ENCODE data around the gene ASPG.
A peak's percentile ranks its signal among the peaks of the same experiment; 100 is the strongest.

ASPG gene

DNA sequence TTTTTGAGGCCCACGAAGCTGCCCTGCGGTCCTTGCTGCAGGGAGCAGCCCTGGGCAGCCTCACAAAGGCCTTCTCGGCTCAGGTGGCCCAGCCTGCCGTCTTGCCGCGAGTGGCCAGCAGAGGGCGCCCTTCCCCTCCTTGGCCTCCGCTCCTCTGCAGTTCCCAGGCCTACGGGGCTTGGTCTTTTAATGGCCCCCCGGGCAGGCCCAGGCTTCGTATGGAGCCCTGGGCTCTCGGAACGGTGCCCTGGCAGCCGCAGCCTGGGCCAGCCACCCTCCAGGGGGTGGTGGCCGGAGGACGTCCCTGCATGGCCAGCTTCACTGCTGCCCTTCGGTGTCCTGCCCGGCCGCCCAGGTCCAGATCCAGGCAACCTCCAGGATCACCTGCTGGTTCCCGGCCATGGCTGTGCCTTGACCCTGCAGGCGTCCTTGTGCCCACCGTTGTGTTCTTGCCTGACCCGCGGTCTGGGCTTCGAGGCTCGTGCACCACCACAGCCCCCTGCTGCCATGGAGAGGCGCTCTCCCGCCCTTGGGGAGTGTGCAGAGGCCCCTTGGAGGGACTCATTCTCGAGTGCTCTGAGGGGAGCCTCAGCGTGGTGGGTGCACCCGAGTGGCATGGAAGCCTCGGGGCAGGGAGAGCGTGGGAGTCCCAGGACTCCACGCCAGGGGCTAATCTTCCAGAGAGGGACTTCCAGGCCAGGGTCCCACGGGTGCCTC, 9.4 kb downstream of the ASPG start:
- DNase-seq, result peak; percentile 77

DNA sequence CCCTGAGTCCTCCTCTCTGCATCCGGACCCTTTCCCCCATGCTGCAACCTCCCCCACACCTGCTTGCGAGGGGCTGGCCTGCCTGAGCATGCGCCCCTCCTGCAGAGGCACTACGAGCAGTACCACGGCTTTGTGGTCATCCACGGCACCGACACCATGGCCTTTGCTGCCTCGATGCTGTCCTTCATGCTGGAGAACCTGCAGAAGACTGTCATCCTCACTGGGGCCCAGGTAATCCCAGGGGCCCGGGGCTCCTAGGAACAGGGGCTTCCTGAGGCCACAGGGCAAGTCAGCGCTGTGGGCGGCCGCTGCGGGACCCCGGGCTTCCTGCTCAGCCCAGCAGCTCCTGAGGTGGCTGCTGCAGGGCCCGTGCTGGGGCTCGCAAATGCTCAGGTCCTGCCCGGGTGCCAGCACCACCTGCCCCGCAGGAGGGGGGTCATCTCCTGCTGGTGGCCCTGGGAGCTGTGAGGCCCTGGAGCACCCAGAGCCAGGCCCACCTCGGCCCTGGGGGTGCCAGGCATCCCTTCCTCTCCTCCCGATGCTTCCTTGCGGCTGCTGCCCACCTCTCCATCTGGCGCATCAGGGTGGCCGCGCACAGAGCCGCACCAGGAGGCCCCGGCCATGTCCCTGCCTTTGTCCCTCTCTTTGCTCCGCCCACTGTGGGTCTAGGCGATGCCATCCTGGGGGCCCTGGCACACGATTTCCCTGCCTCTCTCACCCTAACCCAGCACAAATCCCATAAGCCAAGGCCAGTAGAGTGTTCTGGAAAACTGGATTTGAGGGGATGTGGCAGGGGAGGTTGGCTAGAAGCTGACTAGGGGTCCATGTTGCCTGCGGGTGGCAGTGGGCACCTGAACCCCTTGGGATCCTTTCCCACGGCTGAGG, 10.2 kb downstream of the ASPG start:
- no peak for DNase-seq

- DNase-seq, result no peak
Measured at GRCh38 chr14:104096318-104096717, 10.8 kb downstream of the ASPG start.

DNA sequence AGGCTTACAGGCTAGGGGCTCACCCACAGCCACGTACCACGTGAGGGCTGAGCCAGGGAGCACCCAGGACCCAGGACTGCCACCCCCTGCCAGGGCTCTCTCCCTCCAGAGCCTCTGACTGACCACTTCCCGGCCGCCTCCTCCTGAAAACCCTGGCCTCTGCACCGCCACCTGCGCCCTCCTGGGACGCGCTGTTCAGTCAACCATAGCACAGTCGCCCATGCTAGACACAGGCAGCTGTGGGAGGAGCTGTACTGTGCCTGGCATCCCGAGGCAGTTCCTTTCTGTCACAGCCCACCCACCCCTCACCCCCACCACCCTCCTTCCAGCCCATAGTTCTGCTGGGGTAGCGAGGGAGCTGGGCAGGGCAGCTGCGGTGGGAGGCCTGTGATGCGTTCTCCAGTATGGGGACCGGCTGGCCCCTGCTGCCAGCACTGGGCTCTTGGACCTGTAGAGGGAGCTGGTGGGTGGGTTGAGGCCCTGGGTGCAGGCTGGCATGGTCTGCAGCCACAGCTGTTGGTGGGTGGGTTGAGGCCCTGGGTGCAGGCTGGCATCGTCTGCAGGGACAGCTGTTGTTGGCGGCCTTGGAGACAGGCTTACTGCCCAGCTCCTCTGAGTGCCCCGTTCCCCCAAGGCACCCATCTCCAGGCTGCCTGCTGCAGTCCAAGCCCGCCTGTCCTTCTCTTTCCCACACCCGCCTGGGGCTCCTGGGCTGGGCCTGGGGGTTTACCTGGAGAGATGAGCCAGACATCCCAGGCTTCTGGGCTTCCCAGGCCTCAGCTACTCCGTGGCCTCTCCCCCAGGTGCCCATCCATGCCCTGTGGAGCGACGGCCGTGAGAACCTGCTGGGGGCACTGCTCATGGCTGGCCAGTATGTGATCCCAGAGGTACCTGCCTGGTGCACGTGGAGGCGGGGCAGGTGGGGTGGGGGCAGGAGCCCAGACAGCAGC, 11.5 kb downstream of the ASPG start:
- no peak for DNase-seq

DNA sequence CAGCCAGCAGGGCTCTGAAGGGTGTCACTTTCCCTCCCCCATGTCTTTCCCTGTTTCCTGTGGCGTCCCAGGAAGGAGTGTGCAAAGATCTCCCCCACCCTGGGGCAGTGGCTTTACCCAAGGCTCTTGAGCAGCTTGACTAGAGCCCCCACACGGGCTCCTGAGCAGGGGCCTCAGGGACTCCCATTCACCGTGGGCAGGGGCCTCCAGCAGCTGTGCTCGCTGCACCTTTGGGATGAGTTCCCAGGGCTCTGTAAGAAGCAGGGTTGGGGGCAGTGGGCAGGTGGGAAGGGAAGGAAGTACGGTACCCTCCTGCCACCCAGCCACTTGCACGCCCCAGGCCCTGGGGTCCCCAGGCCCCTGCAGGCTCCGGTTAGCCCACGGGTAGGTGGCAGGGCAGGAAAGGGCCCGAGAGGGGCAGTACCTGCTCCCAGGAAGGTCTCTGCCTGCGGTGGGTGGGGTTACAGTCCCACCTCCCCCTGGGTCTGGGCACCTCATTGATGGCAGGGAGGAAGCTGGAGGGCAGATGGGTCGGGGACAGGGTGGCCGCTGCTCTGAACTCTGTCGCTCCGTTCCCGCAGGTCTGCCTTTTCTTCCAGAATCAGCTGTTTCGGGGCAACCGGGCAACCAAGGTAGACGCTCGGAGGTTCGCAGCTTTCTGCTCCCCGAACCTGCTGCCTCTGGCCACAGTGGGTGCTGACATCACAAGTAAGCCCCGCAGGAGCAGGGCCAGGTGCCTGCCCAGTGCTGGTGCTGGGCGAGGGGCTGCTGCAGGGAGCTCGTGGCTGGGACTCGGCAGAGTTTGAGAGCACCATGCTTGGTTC, 13.0 kb downstream of the ASPG start:
- DNase-seq, result no peak

DNA sequence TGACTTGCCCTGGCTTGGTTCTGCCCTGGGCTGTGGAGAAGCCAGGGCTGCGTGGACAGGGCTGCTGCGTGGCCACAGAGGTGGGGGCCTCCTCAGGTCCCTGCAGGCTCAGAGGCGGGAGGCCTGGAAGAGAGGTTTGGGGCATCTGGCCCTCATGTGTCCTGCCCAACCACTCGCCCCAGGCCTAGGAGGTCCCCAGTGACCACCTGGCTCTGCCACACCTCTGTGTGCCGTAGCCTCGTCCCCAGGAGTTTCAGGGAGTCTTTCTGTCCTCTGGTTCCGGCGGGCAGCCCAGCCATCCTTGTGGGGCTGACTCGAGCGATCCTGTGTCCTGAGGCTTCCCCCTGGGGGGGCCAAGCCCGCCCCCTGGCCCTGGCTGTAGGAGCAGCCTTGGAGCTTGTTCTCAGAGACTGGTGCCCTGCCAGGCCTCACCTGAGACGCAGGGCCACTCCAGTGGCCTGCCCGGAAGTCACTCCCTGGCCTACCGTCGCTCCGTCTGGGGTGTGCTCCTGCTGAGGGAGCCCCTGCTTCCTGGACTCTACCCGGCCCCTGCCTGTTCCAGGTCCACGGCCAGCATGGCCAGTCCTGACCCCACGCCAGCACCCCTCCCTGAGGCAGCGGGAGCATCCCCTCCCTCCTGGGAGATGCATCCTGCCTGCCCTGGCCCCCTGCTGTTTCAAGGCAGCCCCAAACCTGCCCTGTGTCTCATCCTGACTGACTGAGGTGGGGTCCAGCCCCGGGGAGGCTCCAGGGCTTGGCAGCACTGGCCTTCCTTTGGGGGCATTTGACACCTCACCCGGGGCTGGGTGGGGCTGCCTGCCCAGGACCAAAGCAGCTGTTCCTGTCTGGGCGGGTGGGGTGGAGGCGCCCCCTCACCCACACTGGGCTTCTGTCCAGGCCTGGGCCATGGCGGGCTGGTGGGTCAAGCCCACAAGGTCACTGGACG, 13.9 kb downstream of the ASPG start:
- DNase-seq, result no peak

DNA sequence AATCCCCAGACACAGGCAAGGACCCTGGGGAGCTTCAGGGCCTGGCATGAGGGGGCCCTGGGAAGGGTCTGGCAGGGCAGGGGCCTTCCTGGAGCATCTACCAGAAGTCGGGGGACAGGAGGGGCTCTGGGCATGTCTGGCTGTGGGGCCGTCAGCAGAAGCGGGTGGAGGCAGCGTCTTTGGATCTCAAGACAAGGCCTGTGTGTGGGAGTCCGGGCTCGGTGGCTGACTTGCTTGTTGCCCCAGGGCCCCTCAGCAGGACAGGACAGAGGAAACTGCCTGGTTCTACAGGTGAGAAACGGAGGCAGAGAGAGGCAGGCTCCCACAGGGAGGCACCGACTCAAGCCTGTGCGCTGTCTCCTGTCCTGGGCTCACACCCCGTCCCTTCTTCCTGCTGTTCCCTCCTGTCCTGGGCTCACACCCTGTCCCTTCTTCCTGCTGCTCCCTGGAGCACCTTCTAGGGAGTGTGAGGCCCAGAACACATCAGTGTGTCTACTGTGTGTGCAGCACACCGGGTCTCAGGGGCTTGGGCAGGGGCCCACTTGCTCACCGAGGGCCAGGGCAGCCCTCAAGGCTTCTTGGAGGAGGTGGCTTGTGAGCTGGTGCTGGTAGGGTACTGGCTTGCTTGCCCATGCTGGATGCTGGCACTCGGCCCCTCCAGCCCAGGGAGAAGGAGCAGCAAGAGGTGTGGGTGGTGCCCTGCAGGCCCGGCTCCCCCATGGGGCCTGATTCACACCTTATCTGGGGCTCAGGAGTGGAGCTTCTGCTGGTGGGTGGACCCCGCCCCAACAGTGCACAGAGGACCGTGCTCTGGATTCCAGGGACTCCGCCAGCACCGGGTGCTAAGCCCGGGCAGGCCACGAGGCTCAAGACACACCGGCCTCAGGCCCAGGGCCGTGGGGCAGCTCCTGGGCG, 14.9 kb downstream of the ASPG start:
- no peak for DNase-seq

- no peak for DNase-seq
Measured at GRCh38 chr14:104101086-104101621, 15.7 kb downstream of the ASPG start.

GRCh38 chr14:104101651-104102281, 16.3 kb downstream of the ASPG start:
- DNase-seq, result no peak

DNA sequence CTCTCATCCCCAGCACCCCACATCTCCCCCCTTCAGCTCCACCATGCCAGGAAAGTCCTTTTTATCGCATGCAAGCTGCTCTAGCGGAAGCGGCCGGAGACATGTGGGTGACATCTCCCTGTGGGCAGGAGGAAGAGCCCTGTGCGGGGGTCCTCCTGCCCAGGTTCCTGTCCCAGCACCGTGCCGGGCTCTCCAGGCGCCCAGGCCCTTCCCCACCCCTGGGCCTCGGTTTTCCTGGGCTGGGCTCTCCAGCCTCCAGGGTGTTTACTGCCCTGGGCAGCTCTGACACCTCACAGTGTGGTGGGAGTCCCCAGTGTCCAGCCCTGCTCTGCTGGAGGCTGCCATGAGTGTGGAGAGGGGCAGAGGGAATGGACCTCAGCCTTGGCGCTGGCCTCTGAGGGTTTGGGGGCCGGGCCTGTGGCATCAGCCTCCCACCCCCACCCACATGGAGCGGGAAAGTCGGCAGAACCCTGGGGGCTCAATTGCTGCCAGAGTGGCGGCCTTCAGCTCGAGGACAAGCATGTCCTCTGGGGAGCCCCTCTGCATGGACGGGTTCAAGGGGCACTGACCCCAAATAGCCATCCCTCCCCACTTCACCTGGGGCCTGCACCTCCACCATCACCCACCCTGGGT, 16.9 kb downstream of the ASPG start:
- DNase-seq, result no peak

DNA sequence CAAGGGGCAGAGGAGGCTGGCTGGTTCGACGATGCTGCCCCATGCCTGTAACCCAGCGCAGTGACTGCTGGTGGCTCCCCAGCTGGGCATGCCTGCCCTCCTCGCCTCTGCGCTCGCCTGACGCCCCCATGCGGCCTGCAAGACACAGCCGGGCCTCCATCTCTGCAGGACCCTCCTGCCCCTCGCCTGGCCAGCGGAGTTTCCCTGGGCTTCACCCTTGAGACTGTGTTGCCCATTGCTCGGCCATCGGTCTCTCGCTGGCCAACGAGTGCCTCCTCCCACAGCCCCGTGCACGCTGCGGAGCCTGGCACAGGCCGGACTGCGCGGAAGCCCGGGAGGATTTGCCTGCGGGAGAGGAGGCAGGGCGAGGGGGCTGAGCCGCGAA, 17.6 kb downstream of the ASPG start:
- no peak for DNase-seq

DNA sequence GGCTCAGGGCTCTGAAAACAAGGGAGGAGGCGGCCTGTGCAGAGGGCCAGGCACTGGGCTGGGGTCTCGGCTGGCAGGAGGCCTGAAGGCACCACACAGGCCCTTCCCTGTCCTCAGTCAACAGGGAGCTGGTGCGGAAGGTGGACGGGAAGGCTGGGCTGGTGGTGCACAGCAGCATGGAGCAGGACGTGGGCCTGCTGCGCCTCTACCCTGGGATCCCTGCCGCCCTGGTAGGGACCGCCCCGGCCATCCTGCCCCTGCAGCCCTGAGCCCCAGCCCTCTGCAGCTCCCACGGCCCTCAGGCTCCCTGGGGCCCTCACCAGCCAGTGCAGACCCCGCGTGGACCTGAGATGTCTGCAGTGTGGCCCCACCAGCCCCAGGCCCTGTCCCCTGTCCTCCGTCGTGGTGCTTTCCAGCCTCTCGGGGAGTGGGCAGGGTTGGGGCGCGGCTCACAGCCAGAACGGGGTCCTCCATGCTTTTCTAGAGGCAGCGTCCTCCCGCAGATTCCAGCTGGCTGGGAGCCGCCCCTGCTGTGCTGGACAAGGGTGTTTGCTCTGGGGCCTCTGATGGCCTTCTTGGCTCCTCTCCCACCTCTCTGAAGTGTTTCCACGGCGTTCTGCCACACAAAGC, 18.1 kb downstream of the ASPG start:
- DNase-seq, result no peak

DNA sequence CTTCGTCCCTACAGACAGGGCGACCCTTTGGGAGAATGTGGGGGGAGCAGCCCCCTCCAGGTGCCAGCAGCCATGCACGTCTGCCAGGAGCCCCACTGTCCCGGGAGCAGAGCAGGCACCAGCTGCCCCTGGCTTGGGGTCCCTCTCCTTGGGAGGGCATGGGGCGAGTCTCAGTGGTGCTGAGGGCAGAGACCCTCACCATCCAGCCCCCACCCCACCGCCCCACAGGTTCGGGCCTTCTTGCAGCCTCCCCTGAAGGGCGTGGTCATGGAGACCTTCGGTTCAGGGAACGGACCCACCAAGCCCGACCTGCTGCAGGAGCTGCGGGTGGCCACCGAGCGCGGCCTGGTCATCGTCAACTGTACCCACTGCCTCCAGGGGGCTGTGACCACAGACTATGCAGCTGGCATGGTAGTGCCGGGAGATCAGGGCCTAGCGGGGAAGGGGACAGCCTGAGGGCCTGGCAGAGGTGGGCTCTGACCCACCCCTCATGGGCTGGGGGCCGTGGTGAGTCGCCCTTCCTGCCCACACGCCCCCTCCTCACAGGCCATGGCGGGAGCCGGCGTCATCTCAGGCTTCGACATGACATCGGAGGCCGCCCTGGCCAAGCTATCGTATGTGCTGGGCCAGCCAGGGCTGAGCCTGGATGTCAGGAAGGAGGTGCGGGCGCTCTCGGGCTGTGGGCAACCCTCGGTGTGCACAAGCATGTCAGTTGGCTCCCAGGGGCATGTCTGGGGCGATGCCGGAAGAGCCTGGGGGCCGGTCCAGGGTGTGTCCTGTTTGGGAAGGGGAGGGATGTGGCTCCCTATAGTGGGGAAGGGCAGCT, 18.8 kb downstream of the ASPG start:
- DNase-seq, result no peak

DNA sequence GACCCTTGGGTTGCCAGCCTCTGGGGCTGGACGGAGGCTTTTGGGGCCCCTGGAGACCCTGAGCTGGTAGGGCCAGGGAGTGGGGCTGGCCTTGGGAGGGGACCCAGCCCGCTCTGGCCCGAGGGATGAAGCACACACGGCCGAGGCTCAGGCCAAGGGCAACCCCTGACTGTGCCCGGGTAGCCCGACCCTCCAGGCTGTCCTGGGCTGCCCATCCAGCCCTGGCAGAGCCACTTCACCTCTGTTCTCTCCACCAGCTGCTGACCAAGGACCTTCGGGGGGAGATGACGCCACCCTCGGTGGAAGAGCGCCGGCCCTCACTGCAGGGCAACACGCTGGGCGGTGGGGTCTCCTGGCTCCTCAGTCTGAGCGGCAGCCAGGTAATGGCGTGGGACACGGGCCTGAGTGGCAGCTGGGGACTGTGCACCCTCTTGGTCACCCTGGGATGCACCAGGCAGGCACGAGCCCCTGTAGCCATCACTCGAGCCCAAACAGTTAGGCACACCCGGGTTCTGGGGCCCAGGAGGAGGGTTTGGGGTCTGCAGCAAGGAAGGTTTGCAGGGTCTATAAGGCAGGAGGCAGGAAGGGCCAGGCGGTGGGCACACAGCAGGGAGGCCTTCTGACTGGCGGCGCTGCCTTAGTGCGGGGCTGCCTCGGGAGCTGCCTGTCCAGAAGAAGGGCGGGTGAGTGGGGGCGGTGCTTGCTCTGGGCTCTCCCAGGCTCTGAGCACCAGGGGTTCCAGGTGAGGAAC, 19.7 kb downstream of the ASPG start:
- peak; percentile 0 for DNase-seq

DNA sequence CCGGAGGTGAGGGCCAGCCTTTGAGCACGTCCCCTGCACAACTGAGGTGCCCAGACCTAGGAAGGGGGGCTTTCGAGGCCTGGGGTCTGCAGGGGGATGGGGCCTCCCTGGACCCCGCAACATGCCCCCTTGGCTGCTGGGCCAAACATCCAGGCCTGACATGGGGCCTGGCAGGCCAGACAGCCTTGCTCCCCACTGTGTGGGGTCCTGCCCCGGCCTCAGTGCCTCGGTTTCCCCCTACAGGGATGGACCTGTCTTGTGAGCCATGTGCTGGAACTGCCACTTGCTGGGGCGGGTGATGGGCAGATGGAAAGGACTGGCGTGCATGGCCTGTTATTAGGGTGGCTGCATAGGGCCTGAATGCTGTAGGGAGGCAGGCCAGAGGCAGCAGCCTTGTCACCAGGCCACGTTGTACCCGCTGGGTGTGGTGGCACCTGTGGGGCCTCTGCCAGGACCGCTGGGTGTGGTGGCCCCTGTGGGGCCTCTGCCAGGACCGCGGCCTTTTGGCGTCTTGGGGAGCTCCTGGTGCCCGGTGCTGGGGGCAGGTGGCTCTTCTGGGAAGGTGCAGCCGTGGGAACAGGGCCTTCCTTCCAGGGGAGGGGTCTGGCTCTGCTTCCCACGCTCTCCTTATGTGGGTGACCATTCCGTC, 20.4 kb downstream of the ASPG start:
- DNase-seq, result no peak

- DNase-seq, result no peak
Measured at GRCh38 chr14:104106471-104106991, 21.0 kb downstream of the ASPG start.

All from CD4-positive, alpha-beta T cell treated with Interleukin-17A for 4 hours (primary cell).